Astrocyte (in vitro differentiated cells and primary cell): ENCODE results near the gene MAP7D3.

Source experiments
- EZH2 ChIP-seq: IDR thresholded peaks from 2 replicates; pipeline ENCODE4 v1.6.1; 2012; ENCODE audit warnings: mild to moderate bottlenecking, low read length, inconsistent platforms; ENCODE audit not compliant: insufficient read depth
- TF ChIP-seq, protein P1 (sequence below): IDR thresholded peaks from 2 replicates; pipeline ENCODE4 v1.5.1; 2011; ENCODE audit warnings: low read depth, mild to moderate bottlenecking, inconsistent platforms, low read length, moderate library complexity; ENCODE audit not compliant: insufficient read depth

DNA sequence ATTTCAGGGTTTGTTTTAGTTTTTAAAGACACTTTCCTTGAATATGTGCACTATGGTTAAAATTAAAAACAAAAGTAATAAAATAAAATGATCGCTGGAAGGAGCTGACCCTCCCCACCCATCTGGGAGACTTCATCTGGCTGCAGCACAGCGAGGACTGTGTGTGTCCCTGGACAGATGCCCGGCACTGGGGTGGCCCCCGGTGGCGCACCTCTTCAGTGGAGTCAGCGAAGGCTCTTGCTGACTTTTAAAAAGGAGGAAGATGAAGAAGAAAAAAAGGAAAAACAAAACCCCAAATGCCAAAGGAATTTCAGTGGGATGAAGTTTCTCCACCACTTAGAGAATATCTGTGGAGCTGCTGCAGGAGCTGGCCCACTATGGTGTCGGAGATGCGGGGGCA is 44.2 kb upstream of the MAP7D3 start:
- TF ChIP-seq, protein P1, sequence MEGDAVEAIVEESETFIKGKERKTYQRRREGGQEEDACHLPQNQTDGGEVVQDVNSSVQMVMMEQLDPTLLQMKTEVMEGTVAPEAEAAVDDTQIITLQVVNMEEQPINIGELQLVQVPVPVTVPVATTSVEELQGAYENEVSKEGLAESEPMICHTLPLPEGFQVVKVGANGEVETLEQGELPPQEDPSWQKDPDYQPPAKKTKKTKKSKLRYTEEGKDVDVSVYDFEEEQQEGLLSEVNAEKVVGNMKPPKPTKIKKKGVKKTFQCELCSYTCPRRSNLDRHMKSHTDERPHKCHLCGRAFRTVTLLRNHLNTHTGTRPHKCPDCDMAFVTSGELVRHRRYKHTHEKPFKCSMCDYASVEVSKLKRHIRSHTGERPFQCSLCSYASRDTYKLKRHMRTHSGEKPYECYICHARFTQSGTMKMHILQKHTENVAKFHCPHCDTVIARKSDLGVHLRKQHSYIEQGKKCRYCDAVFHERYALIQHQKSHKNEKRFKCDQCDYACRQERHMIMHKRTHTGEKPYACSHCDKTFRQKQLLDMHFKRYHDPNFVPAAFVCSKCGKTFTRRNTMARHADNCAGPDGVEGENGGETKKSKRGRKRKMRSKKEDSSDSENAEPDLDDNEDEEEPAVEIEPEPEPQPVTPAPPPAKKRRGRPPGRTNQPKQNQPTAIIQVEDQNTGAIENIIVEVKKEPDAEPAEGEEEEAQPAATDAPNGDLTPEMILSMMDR = no peak
- TF ChIP-seq EZH2 = no peak
